IPS DF 6.9 (cell line): ENCODE measurements around the gene NUCB2.

Experiments
- DNase-seq: peaks from one replicate; pipeline ENCODE4 v3.0.0-alpha.2; 2013; ENCODE audit warnings: low read depth, low spot score
- H3K27ac ChIP-seq: one replicate; pipeline ENCODE4 v1.5.1; 2013; ENCODE audit warnings: low read length, control low read depth
- H3K27me3 ChIP-seq: 2 replicates; pipeline ENCODE4 v1.6.1; 2013; ENCODE audit warnings: mild to moderate bottlenecking, low read length; ENCODE audit not compliant: control insufficient read depth, insufficient read depth
- H3K36me3 ChIP-seq: 2 replicates; pipeline ENCODE4 v1.6.1; 2013; ENCODE audit warnings: low read length; ENCODE audit not compliant: control insufficient read depth, insufficient read depth
- H3K4me1 ChIP-seq: 2 replicates; pipeline ENCODE4 v1.6.1; 2013; ENCODE audit warnings: low read length; ENCODE audit not compliant: control insufficient read depth, insufficient read depth
- H3K4me3 ChIP-seq: 2 replicates; pipeline ENCODE4 v1.5.1; 2013; ENCODE audit warnings: mild to moderate bottlenecking, low read length
- H3K9me3 ChIP-seq: 2 replicates; pipeline ENCODE4 v1.6.1; 2013; ENCODE audit warnings: low read length, inconsistent platforms; ENCODE audit not compliant: control insufficient read depth, insufficient read depth
- WGBS: extraction: QIAGEN DNeasy Blood & Tissue Kit; methylation state at CpG from one replicate; pipeline ENCODE4 v1.1.7; 2013; ENCODE audit warnings: mixed read lengths, missing lambda C conversion rate; ENCODE audit not compliant: insufficient read length, insufficient coverage; 5-methylcytosine and 5-hydroxymethylcytosine counted together

The NUCB2 gene

GRCh38 chr11:17293311-17293710 lies 16.8 kb downstream of the NUCB2 start:
- no peaks in the 10 kb centered on the region for H3K4me1 ChIP-seq
- no CpG with 5 or more reads among the region's 1 CpG for WGBS
- H3K36me3 ChIP-seq: no peaks in the 10 kb centered on the region
- no peaks in the 10 kb centered on the region for H3K9me3 ChIP-seq
- DNase-seq: no peak
- no peak overlapping the region for H3K4me3 ChIP-seq
- H3K27me3 ChIP-seq: no peaks in the 10 kb centered on the region
- no peak overlapping the region for H3K27ac ChIP-seq

GRCh38 chr11:17294033-17294432 lies 17.5 kb downstream of the NUCB2 start:
- no peak overlapping the region for H3K4me3 ChIP-seq
- H3K9me3 ChIP-seq: no peaks in the 10 kb centered on the region
- H3K27ac ChIP-seq: no peak overlapping the region
- DNase-seq: no peak
- no peaks in the 10 kb centered on the region for H3K27me3 ChIP-seq
- H3K4me1 ChIP-seq: no peaks in the 10 kb centered on the region
- no peaks in the 10 kb centered on the region for H3K36me3 ChIP-seq

GRCh38 chr11:17296852-17297559 lies 20.5 kb downstream of the NUCB2 start:
- WGBS: no CpG with 5 or more reads among the region's 6 CpGs
- Histone ChIP-seq H3K36me3 (no peaks in the 10 kb centered on the region), H3K9me3 (no peaks in the 10 kb centered on the region), H3K4me1 (no peaks in the 10 kb centered on the region), H3K27me3 (no peaks in the 10 kb centered on the region), H3K4me3 (no peak overlapping the region), H3K27ac (no peak overlapping the region)
- no peak for DNase-seq

- no peaks in the 10 kb centered on the region for H3K9me3 ChIP-seq
- DNase-seq: no peak
- H3K4me1 ChIP-seq: no peaks in the 10 kb centered on the region
- H3K4me3 ChIP-seq: no peak overlapping the region
- no CpG with 5 or more reads among the region's 5 CpGs for WGBS
- no peak overlapping the region for H3K27ac ChIP-seq
- no peaks in the 10 kb centered on the region for H3K36me3 ChIP-seq
- H3K27me3 ChIP-seq: no peaks in the 10 kb centered on the region
Measured at GRCh38 chr11:17298302-17298701, 21.8 kb downstream of the NUCB2 start.

GRCh38 chr11:17300372-17300771 lies 23.8 kb downstream of the NUCB2 start:
- Histone ChIP-seq H3K4me3 (no peak overlapping the region), H3K27me3 (no peaks in the 10 kb centered on the region), H3K4me1 (no peaks in the 10 kb centered on the region), H3K9me3 (no peaks in the 10 kb centered on the region), H3K27ac (no peak overlapping the region), H3K36me3 (no peaks in the 10 kb centered on the region)
- WGBS: 100% methylated on average over 1 of the region's 4 CpGs
- DNase-seq: no peak

GRCh38 chr11:17313349-17314231 lies 37.1 kb downstream of the NUCB2 start:
- Histone ChIP-seq H3K4me1 (no peaks in the 10 kb centered on the region), H3K4me3 (no peak overlapping the region), H3K9me3 (no peaks in the 10 kb centered on the region), H3K36me3 (no peaks in the 10 kb centered on the region), H3K27ac (no peak overlapping the region), H3K27me3 (no peaks in the 10 kb centered on the region)
- DNase-seq: no peak
- WGBS: no CpG with 5 or more reads among the region's 8 CpGs

GRCh38 chr11:17314232-17314547 lies 37.7 kb downstream of the NUCB2 start:
- DNase-seq: no peak
- H3K27ac ChIP-seq: no peak overlapping the region
- H3K4me3 ChIP-seq: no peak overlapping the region
- WGBS: no CpG with 5 or more reads among the region's 1 CpG
- H3K9me3 ChIP-seq: no peaks in the 10 kb centered on the region
- H3K27me3 ChIP-seq: no peaks in the 10 kb centered on the region
- no peaks in the 10 kb centered on the region for H3K4me1 ChIP-seq
- no peaks in the 10 kb centered on the region for H3K36me3 ChIP-seq

- Histone ChIP-seq H3K36me3 (no peaks in the 10 kb centered on the region), H3K4me1 (no peaks in the 10 kb centered on the region), H3K4me3 (no peak overlapping the region), H3K27me3 (no peaks in the 10 kb centered on the region), H3K9me3 (no peaks in the 10 kb centered on the region), H3K27ac (no peak overlapping the region)
- DNase-seq: no peak
- no CpG with 5 or more reads among the region's 1 CpG for WGBS
Measured at GRCh38 chr11:17314904-17315426, 38.4 kb downstream of the NUCB2 start.

GRCh38 chr11:17328871-17329494 lies 52.4 kb downstream of the NUCB2 start:
- Histone ChIP-seq H3K27me3 (no peaks in the 10 kb centered on the region), H3K27ac (no peak overlapping the region), H3K4me1 (no peaks in the 10 kb centered on the region), H3K36me3 (no peaks in the 10 kb centered on the region), H3K4me3 (no peak overlapping the region), H3K9me3 (no peaks in the 10 kb centered on the region)
- no CpG with 5 or more reads among the region's 5 CpGs for WGBS
- no peak for DNase-seq

- no peak for DNase-seq
- Histone ChIP-seq H3K27ac (no peak overlapping the region), H3K27me3 (no peaks in the 10 kb centered on the region), H3K4me1 (no peaks in the 10 kb centered on the region), H3K9me3 (no peaks in the 10 kb centered on the region), H3K4me3 (no peak overlapping the region), H3K36me3 (no peaks in the 10 kb centered on the region)
- no CpG with 5 or more reads among the region's 2 CpGs for WGBS
Measured at GRCh38 chr11:17331669-17332068, 55.1 kb downstream of the NUCB2 start.
